Measurements from ENCODE around the gene ATF1. TPM values are rescaled to one million over a fixed set of nuclear protein-coding genes. Genes with fewer than 3 reads are reported as not detected.

ATF1 gene
- total RNA-seq, result 12.8 and 16.7 TPM in 2 replicates

GRCh38 chr12:50763639-50764285 lies at the start of gene ATF1:
TSS of gene ATF1 (plus strand) at chr12:50764101. CDS start at chr12:50780146, 16,045 bp downstream.

GRCh38 chr12:50842637-50843493 lies 79.0 kb downstream of the ATF1 start, which contains the start of gene TMPRSS12:
TSS of gene TMPRSS12 (plus strand) at chr12:50842926. CDS start at chr12:50842965, 39 bp downstream.

Small RNA genes lying within 50 kb of the gene (small RNA-seq; reads per million reads assigned to genes)
- gene AC013244.2, result not detected
- gene RF00019, result not detected
- not detected for gene RN7SL519P

Other genes starting within 250 kb of the ATF1 start
- gene TMPRSS12, start 78.8 kb downstream of the ATF1 start, total RNA-seq, result not detected in 2 replicates
- not detected in 2 replicates for gene HIGD1C, start 188.4 kb downstream of the ATF1 start, total RNA-seq

All from vein endothelial cell (primary cell).